ENCODE data around the gene PATZ1.

The PATZ1 gene

GRCh38 chr22:31313366-31314147, 32.6 kb downstream of the PATZ1 start:
- DNase-seq: peak; percentile 86

- no peak for DNase-seq
Measured at GRCh38 chr22:31308181-31308580, 38.0 kb downstream of the PATZ1 start.

GRCh38 chr22:31305194-31305593, 41.0 kb downstream of the PATZ1 start:
- no peak for DNase-seq

- no peak for DNase-seq
Measured at GRCh38 chr22:31302537-31302936, 43.6 kb downstream of the PATZ1 start.

GRCh38 chr22:31302006-31302405, 44.1 kb downstream of the PATZ1 start:
- no peak for DNase-seq

GRCh38 chr22:31300896-31301295, 45.2 kb downstream of the PATZ1 start:
- DNase-seq: no peak

GRCh38 chr22:31295831-31296657, 50.1 kb downstream of the PATZ1 start:
- DNase-seq: no peak

GRCh38 chr22:31295360-31295759, 50.8 kb downstream of the PATZ1 start:
- DNase-seq: no peak

- peak; percentile 94 for DNase-seq
Measured at GRCh38 chr22:31292236-31292989, 53.7 kb downstream of the PATZ1 start, which contains the start of gene PIK3IP1. PIK3IP1 (minus strand) TSS chr22:31292488; CDS start chr22:31292344, 144 bp downstream.

GRCh38 chr22:31291481-31292235, 54.5 kb downstream of the PATZ1 start:
- peak; percentile 64 for DNase-seq

- DNase-seq: peak; percentile 97
Measured at GRCh38 chr22:31290494-31291471, 55.4 kb downstream of the PATZ1 start.

- no peak for DNase-seq
Measured at GRCh38 chr22:31289344-31289743, 56.8 kb downstream of the PATZ1 start.

GRCh38 chr22:31288496-31289240, 57.5 kb downstream of the PATZ1 start:
- no peak for DNase-seq

- no peak for DNase-seq
Measured at GRCh38 chr22:31287818-31288495, 58.2 kb downstream of the PATZ1 start.

- DNase-seq: no peak
Measured at GRCh38 chr22:31286360-31287255, 59.5 kb downstream of the PATZ1 start.

- no peak for DNase-seq
Measured at GRCh38 chr22:31284281-31285155, 61.6 kb downstream of the PATZ1 start.

GRCh38 chr22:31282748-31283468, 63.2 kb downstream of the PATZ1 start:
- no peak for DNase-seq
